Activated CD4-positive, alpha-beta T cell treated with anti-CD3 and anti-CD28 coated beads for 24 hours (primary cell): ENCODE data around the gene ADGRL1.
"Not testable (repeated sequence)": the region's sequence is repeated elsewhere in the genome, so short reads cannot be mapped to it uniquely, and the experiment has no call there.

Experiments used
- DNase-seq, 2 donors: peaks; one replicate each; pipeline ENCODE4 v3.0.0-alpha.2; 2020; ENCODE audit warnings: low read depth in 2 of 2

The ADGRL1 gene

GRCh38 chr19:14205452-14206287, at the start of gene ADGRL1:
TSS of gene ADGRL1 (minus strand) at chr19:14206169. CDS start at chr19:14183602, 22,567 bp downstream.
- DNase-seq, result not testable (repeated sequence)

GRCh38 chr19:14255316-14255715, 49.3 kb upstream of the ADGRL1 start:
- DNase-seq, result not testable (repeated sequence)

GRCh38 chr19:14253822-14254599, 48.0 kb upstream of the ADGRL1 start:
- DNase-seq, result not testable (repeated sequence)

- DNase-seq, result not testable (repeated sequence)
Measured at GRCh38 chr19:14252136-14252535, 46.2 kb upstream of the ADGRL1 start.

- DNase-seq, result no peak
Measured at GRCh38 chr19:14250870-14251269, 44.9 kb upstream of the ADGRL1 start.

GRCh38 chr19:14250315-14250714, 44.3 kb upstream of the ADGRL1 start:
- DNase-seq, result not testable (repeated sequence)

- DNase-seq, result not testable (repeated sequence)
Measured at GRCh38 chr19:14249891-14250290, 43.9 kb upstream of the ADGRL1 start.

GRCh38 chr19:14249012-14249754, 43.2 kb upstream of the ADGRL1 start:
- not testable (repeated sequence) for DNase-seq

GRCh38 chr19:14248578-14249011, 42.6 kb upstream of the ADGRL1 start:
- no peak for DNase-seq

GRCh38 chr19:14247548-14248471, 41.8 kb upstream of the ADGRL1 start:
- not testable (repeated sequence) for DNase-seq

- not testable (repeated sequence) for DNase-seq
Measured at GRCh38 chr19:14247205-14247547, 41.2 kb upstream of the ADGRL1 start.

GRCh38 chr19:14244393-14244792, 38.4 kb upstream of the ADGRL1 start:
- not testable (repeated sequence) for DNase-seq

GRCh38 chr19:14243718-14244117, 37.7 kb upstream of the ADGRL1 start:
- DNase-seq, result not testable (repeated sequence)

- no peak for DNase-seq
Measured at GRCh38 chr19:14237014-14237941, 31.3 kb upstream of the ADGRL1 start.

GRCh38 chr19:14232945-14233344, 27.0 kb upstream of the ADGRL1 start:
- not testable (repeated sequence) for DNase-seq

GRCh38 chr19:14228446-14229071, 22.6 kb upstream of the ADGRL1 start:
- not testable (repeated sequence) for DNase-seq

GRCh38 chr19:14226498-14226897, 20.5 kb upstream of the ADGRL1 start:
- DNase-seq, result not testable (repeated sequence)

- DNase-seq, result no peak
Measured at GRCh38 chr19:14222886-14223285, 16.9 kb upstream of the ADGRL1 start.

- DNase-seq, result peak; percentile 46 to 54
Measured at GRCh38 chr19:14221345-14221744, 15.4 kb upstream of the ADGRL1 start.
